HG03103 (cell line): ENCODE measurements around the gene BRD2.

ENCODE experiments used
- ATAC-seq: cut with Tn5 transposase; IDR thresholded peaks from one replicate; pipeline ENCODE4 v1.9.1; 2021; ENCODE audit warnings: low read depth; ENCODE audit not compliant: unreplicated experiment

The BRD2 gene

DNA sequence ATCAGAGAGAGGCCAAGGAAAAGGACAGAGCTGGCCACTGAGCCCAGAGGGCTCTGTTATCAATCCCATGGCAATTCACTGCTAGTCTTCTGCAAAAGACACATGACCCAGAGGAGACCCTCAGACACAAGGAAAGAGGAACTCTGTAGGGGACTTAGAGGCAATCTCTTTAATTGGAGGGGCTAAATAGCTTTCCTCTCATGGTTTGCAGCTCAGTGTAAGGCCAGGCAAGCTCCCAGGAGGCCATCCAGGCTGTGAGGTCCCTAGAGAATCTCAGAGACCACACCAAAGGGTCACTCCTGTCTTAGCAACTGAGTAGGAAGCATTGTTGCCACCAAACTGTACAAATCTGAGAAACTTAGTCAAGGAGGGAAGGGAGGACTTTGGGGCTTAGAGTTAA lies 51.0 kb downstream of the BRD2 start:
- no peak for ATAC-seq

- no peak for ATAC-seq
These were observed 53.5 kb downstream of the BRD2 start for GRCh38 chr6:33021917-33022316.

GRCh38 chr6:33023536-33023935 lies 55.1 kb downstream of the BRD2 start:
- no peak for ATAC-seq

GRCh38 chr6:33024521-33024920 lies 56.1 kb downstream of the BRD2 start:
- no peak for ATAC-seq

- no peak for ATAC-seq
These were observed 59.9 kb downstream of the BRD2 start for GRCh38 chr6:33028220-33028849.

DNA sequence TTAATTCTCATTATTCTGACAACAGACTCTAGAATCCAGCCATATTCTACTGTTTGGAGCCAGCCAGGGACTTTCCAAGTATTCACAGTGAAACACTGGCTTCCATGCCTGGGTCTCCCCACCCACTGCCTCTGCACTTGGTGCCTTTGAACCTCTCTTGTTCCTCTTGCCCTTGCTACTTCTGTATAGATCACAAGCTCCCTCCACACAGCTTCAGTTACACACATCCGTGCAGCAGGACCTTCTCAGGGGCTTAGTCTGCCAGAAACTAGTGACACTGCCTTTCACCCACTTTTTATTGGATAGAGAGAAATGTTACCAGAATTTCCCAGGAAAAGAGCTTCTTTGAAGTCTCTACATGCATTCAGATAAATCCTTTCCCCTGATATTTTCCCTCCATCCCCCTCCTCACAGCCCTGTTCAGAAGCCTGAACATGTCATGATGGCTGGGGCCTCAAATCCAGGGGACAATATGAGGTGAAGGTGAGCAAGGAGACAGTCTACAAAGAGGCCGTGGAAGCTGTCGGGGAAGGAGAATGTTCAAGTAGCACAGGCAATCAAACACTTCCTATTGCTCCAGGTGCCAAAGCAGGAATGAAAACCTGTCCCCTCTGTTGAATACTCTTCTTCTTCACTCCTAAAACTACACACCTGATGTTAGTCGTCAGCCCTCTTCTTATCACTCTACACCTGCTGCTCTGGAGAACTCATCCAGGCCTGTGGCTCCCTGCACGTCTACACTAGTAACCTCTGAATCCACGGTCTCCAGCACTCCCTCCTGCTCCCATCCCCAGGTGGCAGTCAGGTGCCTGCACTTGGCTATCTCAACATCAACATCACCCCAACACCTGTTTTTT lies 61.2 kb downstream of the BRD2 start:
- peak; percentile 46 for ATAC-seq

- no peak for ATAC-seq
These were observed 61.9 kb downstream of the BRD2 start for GRCh38 chr6:33030245-33030644.
